H1 (cell line): ENCODE results near the gene SLC7A8. TPM values are rescaled to one million over a fixed set of nuclear protein-coding genes. Genes with fewer than 3 reads are reported as not detected.

Experiments used
- CTCF ChIA-PET: fragments of 300-600 bp; sonication (Branson Sonifier 250); formaldehyde crosslinking; loops from one replicate; lab custom pipeline; 2021; ENCODE audit not compliant: partially characterized antibody; lab: Charles Lee
- POLR2A ChIA-PET: fragments of 300-600 bp; sonication (Branson Sonifier 250); formaldehyde crosslinking; loops from one replicate; lab custom pipeline; 2021; ENCODE audit warnings: inconsistent platforms; ENCODE audit not compliant: partially characterized antibody; lab: Charles Lee
- DNase-seq, 2 experiments: peaks; one replicate each; pipeline versions ENCODE4 v3.0.0 to v3.0.0-alpha.2; 2010 to 2022; ENCODE audit warnings: low spot score in 2 of 2, low read depth in 1 of 2, mixed read lengths in 1 of 2
- FAIRE-seq: peaks from 2 replicates; lab custom pipeline; 2011; peaks lifted over from hg19 to GRCh38; lab: Jason Lieb, UNC
- H2AFZ ChIP-seq: 2 replicates; pipeline ENCODE4 v1.8.1; 2012; ENCODE audit warnings: low read length, inconsistent platforms
- H2AK5ac ChIP-seq: 2 replicates; pipeline ENCODE4 v1.6.1; 2013; ENCODE audit warnings: low read depth, low read length
- H2BK120ac ChIP-seq: replicated peaks from 2 replicates; pipeline ENCODE3; 2013; ENCODE audit warnings: low read depth, low read length, inconsistent platforms
- H2BK12ac ChIP-seq: 2 replicates; pipeline ENCODE4 v1.6.1; 2013; ENCODE audit warnings: low read depth, low read length
- H2BK15ac ChIP-seq: 2 replicates; pipeline ENCODE4 v1.6.1; 2013; ENCODE audit warnings: low read length
- H2BK20ac ChIP-seq: 2 replicates; pipeline ENCODE4 v1.6.1; 2013; ENCODE audit warnings: low read length
- H2BK5ac ChIP-seq: 2 replicates; pipeline ENCODE4 v1.6.1; 2013; ENCODE audit warnings: low read depth, low read length
- H3K14ac ChIP-seq: 2 replicates; pipeline ENCODE4 v1.6.1; 2013; ENCODE audit warnings: inconsistent platforms; ENCODE audit not compliant: insufficient read length
- H3K18ac ChIP-seq: 2 replicates; pipeline ENCODE4 v1.6.1; 2013; ENCODE audit warnings: low read length; ENCODE audit errors: extremely low read depth
- H3K23ac ChIP-seq: 2 replicates; pipeline ENCODE4 v1.6.1; 2013; ENCODE audit warnings: inconsistent platforms; ENCODE audit not compliant: insufficient read length
- H3K23me2 ChIP-seq: 2 replicates; pipeline ENCODE4 v1.6.1; 2013; ENCODE audit warnings: low read depth, low read length
- H3K27ac ChIP-seq: 2 replicates; pipeline ENCODE4 v1.6.1; 2011; ENCODE audit warnings: low read depth, low read length, inconsistent platforms
- H3K27me3 ChIP-seq, 4 experiments: replicated peaks in 1 of 4; 1 replicate in 1 of 4; 2 replicates in 3 of 4; pipeline versions ENCODE4 v1.6.1 to v1.8.1; 2011 to 2013; ENCODE audit warnings: low read length in 3 of 4, mild to moderate bottlenecking in 3 of 4, inconsistent platforms in 2 of 4, mixed read lengths in 2 of 4, moderate library complexity in 1 of 4; ENCODE audit not compliant: control insufficient read depth in 3 of 4, insufficient read depth in 3 of 4; ENCODE audit errors: extremely low read depth in 1 of 4
- H3K36me3 ChIP-seq, 4 experiments: 2 replicates each; pipeline versions ENCODE4 v1.6.1 to v1.8.1; 2011 to 2013; ENCODE audit warnings: mild to moderate bottlenecking in 4 of 4, low read length in 3 of 4, moderate library complexity in 2 of 4, control low read depth in 1 of 4, inconsistent platforms in 1 of 4; ENCODE audit not compliant: insufficient read depth in 4 of 4, control insufficient read depth in 2 of 4
- H3K4ac ChIP-seq: replicated peaks from 2 replicates; pipeline ENCODE3; 2013; ENCODE audit warnings: low read length, low read depth, mixed read lengths, inconsistent platforms; ENCODE audit not compliant: insufficient read length
- H3K4me1 ChIP-seq, 4 experiments: replicated peaks in 1 of 4; 1 replicate in 1 of 4; 2 replicates in 3 of 4; pipeline versions ENCODE4 v1.6.1 to v1.8.1; 2011 to 2013; ENCODE audit warnings: low read length in 3 of 4, inconsistent platforms in 2 of 4, mixed read lengths in 1 of 4; ENCODE audit not compliant: insufficient read depth in 4 of 4, control insufficient read depth in 3 of 4
- H3K4me2 ChIP-seq, 2 experiments: 2 replicates each; pipeline versions ENCODE4 v1.6.1 to v1.8.1; 2011 to 2013; ENCODE audit warnings: low read depth in 2 of 2, low read length in 2 of 2, control low read depth in 1 of 2, inconsistent platforms in 1 of 2, mild to moderate bottlenecking in 1 of 2; ENCODE audit not compliant: insufficient read depth in 1 of 2
- H3K4me3 ChIP-seq, 4 experiments: fragments of 200-600, 300-600 bp in 1 of 4; sonication (generic), shearing (Covaris generic), sonication (Bioruptor Twin) in 1 of 4; 2 replicates each; pipeline versions ENCODE4 v1.5.1 to v1.8.1; 2011 to 2016; ENCODE audit warnings: low read length in 4 of 4, low read depth in 3 of 4, control low read depth in 2 of 4, inconsistent platforms in 2 of 4, mild to moderate bottlenecking in 2 of 4, mixed read lengths in 1 of 4, moderate library complexity in 1 of 4; ENCODE audit not compliant: insufficient read depth in 2 of 4; ENCODE audit errors: extremely low read depth in 1 of 4
- H3K56ac ChIP-seq: replicated peaks from 2 replicates; pipeline ENCODE3; 2013; ENCODE audit warnings: low read depth, mild to moderate bottlenecking, mixed read lengths, low read length, inconsistent platforms; ENCODE audit not compliant: insufficient read length
- H3K79me1 ChIP-seq: 2 replicates; pipeline ENCODE4 v1.6.1; 2013; ENCODE audit warnings: low read depth, low read length, control low read depth
- H3K79me2 ChIP-seq, 2 experiments: 2 replicates each; pipeline versions ENCODE4 v1.6.1 to v1.8.1; 2012 to 2013; ENCODE audit warnings: low read length in 2 of 2, mild to moderate bottlenecking in 2 of 2, inconsistent platforms in 1 of 2; ENCODE audit not compliant: insufficient read depth in 2 of 2, control insufficient read depth in 1 of 2
- H3K9ac ChIP-seq, 4 experiments: replicated peaks in 1 of 4; 1 replicate in 1 of 4; 2 replicates in 3 of 4; pipeline versions ENCODE4 v1.6.1 to v1.8.1; 2011 to 2013; ENCODE audit warnings: low read depth in 3 of 4, low read length in 3 of 4, control low read depth in 2 of 4, mild to moderate bottlenecking in 2 of 4, moderate library complexity in 2 of 4, inconsistent platforms in 1 of 4; ENCODE audit errors: extremely low read depth in 1 of 4
- H3K9me3 ChIP-seq, 2 experiments: 2 replicates each; pipeline versions ENCODE4 v1.6.1 to v1.8.1; 2012 to 2013; ENCODE audit warnings: mild to moderate bottlenecking in 2 of 2, moderate library complexity in 2 of 2, control low read depth in 1 of 2, inconsistent platforms in 1 of 2, low read depth in 1 of 2, low read length in 1 of 2, mixed read lengths in 1 of 2; ENCODE audit not compliant: insufficient read depth in 2 of 2
- H4K20me1 ChIP-seq, 2 experiments: replicated peaks in 1 of 2; 2 replicates each; pipeline versions ENCODE3 to v1.8.1; 2011 to 2013; ENCODE audit warnings: inconsistent platforms in 2 of 2, low read length in 2 of 2, mild to moderate bottlenecking in 1 of 2; ENCODE audit not compliant: insufficient read depth in 2 of 2, control insufficient read depth in 1 of 2
- H4K5ac ChIP-seq: 2 replicates; pipeline ENCODE4 v1.6.1; 2013; ENCODE audit warnings: low read length, low read depth, mixed read lengths, inconsistent platforms; ENCODE audit not compliant: insufficient read length
- H4K8ac ChIP-seq: 2 replicates; pipeline ENCODE4 v1.8.0; 2013; ENCODE audit warnings: mild to moderate bottlenecking, moderate library complexity, low read length, inconsistent platforms; ENCODE audit not compliant: insufficient read depth; ENCODE audit errors: extremely low read depth
- H4K91ac ChIP-seq: replicated peaks from 2 replicates; pipeline ENCODE3; 2013; ENCODE audit warnings: low read length, mixed read lengths, inconsistent platforms; ENCODE audit not compliant: insufficient read length
- CTCF ChIP-seq, 3 experiments: IDR thresholded peaks; 1 replicate in 2 of 3; 2 replicates in 1 of 3; pipeline versions ENCODE4 v1.5.1 to v1.6.1; 2011; ENCODE audit warnings: low read length in 3 of 3, mild to moderate bottlenecking in 3 of 3, inconsistent platforms in 2 of 3, low read depth in 1 of 3, moderate library complexity in 1 of 3; ENCODE audit not compliant: insufficient read depth in 1 of 3; ENCODE audit errors: control extremely low read depth in 1 of 3
- YY1 ChIP-seq: IDR thresholded peaks from 2 replicates; pipeline ENCODE4 v1.6.1; 2011; ENCODE audit warnings: low read depth, mild to moderate bottlenecking, low read length
- WGBS, 2 experiments: shearing (Covaris generic) in 1 of 2; methylation state at CpG; one replicate each; pipeline versions ENCODE4 v1.1.6 to v1.1.7; 2013 to 2015; ENCODE audit warnings: low lambda C conversion rate in 2 of 2, mixed read lengths in 2 of 2, inconsistent platforms in 1 of 2, low coverage in 1 of 2, missing lambda C conversion rate in 1 of 2; ENCODE audit not compliant: insufficient replicate concordance in 2 of 2, insufficient coverage in 1 of 2, insufficient read length in 1 of 2; ENCODE audit errors: extremely low coverage in 1 of 2, missing lambda C conversion rate in 1 of 2; 5-methylcytosine and 5-hydroxymethylcytosine counted together
- polyA plus RNA-seq, 7 experiments: library from polyadenylated mRNA; depleted of rRNA in 3 of 7; stranded (reverse) in 5 of 7; unstranded in 2 of 7; fragments of >200 nt in 5 of 7; fragments of 200-250 nt in 2 of 7; gene quantifications; 1 replicate in 5 of 7; 2 replicates in 1 of 7; 4 replicates in 1 of 7; pipeline versions ENCODE4 v1.2.1 to v1.2.3, GENCODE V29; 2011 to 2013; ENCODE audit warnings: missing spikeins in 2 of 7, mixed read lengths in 2 of 7
- total RNA-seq: library from RNA; stranded (reverse); fragmentation: NEBNext Ultra II Directional; extraction: Animal tissue kit (Norgen Biotek cat#: 25700); gene quantifications from 2 replicates; pipeline ENCODE4 v1.2.1, GENCODE V29; 2021

SLC7A8 gene
- total and polyA plus RNA-seq, 2 of the 8 experiments (the other 6 are each of a cell fraction or from before 2014, with no cell fraction given) = 182 to 204 TPM

DNA sequence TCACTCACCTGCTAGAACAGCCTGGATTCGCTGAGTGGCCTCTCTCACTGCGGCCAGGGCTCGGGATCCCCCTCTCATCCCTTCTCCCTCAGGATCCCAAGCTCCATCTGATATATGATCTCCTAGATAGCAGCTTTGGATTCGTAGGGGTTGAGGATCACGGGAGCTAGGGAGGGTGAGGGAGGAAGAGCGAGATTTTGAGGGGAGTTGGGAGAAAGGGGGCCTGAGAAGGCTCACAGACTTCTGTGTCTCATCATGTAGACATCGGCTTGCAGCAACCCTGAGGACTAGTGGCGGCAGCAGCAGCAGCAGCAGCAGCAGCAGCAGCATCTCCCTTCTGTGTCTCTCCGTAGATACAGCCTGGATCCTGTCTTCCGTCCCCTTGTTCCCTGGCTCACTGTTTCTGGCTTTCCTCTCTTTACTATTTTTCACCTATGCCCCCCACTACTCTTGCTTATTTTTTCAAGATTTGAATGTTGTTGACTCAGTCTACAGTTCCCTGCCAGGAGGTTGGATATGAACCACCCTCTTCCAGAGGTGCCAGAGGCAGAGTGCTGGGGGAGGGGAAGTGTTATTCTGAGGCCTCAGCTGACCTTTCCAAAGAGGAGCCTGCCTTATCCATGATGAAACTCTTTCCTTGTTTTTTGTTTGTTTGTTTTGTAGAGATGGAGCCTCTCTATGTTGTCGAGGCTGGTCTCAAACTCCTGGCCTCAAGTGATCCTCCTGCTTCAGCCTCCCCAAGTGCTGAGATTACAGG, 78.7 kb downstream of the SLC7A8 start, which contains the start of gene CIROP:
CIROP (minus strand) TSS at position 399 of the 757 bp plus-strand sequence; CDS start at position 330, 69 bp downstream.
- 57 to 100% methylated on average over 1 to 11 of the region's 11 CpGs for whole genome bisulfite sequencing, 2 experiments
- POLR2A ChIA-PET = interaction anchor here (0.6 to 3.0 kb wide), 4 partner anchors 10 to 154 kb away, joined by 3 to 14 read pairs (median 9); partner anchors contain the start of genes ACIN1 and C14orf119

More for the DNA sequence above, 78.7 kb downstream of the SLC7A8 start, which contains the start of gene CIROP:
- H2AK5ac ChIP-seq = 0 out of 2 replicates have a peak within 1 kb of the TSS, but pooled peaks have one; percentile 17
- H4K8ac ChIP-seq = no peak within 1 kb of the TSS
- H2BK15ac ChIP-seq = peak within 1 kb of the TSS; percentile 12; the same call in 1 of the 2 replicates
- no peaks in the 10 kb centered on the region for H3K23me2 ChIP-seq
- CTCF ChIA-PET = interaction anchor here (1.4 kb wide), 2 partner anchors 9 to 34 kb away, joined by 4 to 7 read pairs; no protein-coding TSS in a partner anchor
- H3K9me3 ChIP-seq = peaks cover 3 to 4% of the 10 kb centered on the region in 2 experiments; a peak in 2 of 4 replicates
- peak within 1 kb of the TSS; percentile 75; the same call in 1 of the 2 replicates for H2BK12ac ChIP-seq
- H3K4me3 ChIP-seq = no peak within 1 kb of the TSS; a peak in 1 of 8 replicates
- H3K18ac ChIP-seq = peak within 1 kb of the TSS; percentile 75; the same call in 1 of the 2 replicates
- no peaks in the 10 kb centered on the region; a peak in 2 of 7 replicates for H3K27me3 ChIP-seq
- no peaks in the 10 kb centered on the region for H3K79me1 ChIP-seq
- H3K4me1 ChIP-seq = peaks cover 6 to 15% (median 9%) of the 10 kb centered on the region in 4 experiments; a peak in 4 of 7 replicates
- H3K14ac ChIP-seq = no peak within 1 kb of the TSS
- no peak within 1 kb of the TSS for H4K91ac ChIP-seq
- DNase-seq (peak in 1 of 2 experiments; percentile 45), FAIRE-seq (no peak)
- no peak within 1 kb of the TSS; a peak in 1 of 7 replicates for H3K9ac ChIP-seq
- no peaks in the 10 kb centered on the region for H3K79me2 ChIP-seq
- H4K20me1 ChIP-seq = no peaks in the 10 kb centered on the region
- H2BK5ac ChIP-seq = no peak within 1 kb of the TSS; the same call in 1 of the 2 replicates
- H3K4ac ChIP-seq = no peak within 1 kb of the TSS
- no peak within 1 kb of the TSS for H3K56ac ChIP-seq
- H2BK20ac ChIP-seq = no peak within 1 kb of the TSS
- no peak within 1 kb of the TSS for H4K5ac ChIP-seq
- TF ChIP-seq CTCF (IDR thresholded peaks at IDR 0.05; ENCODE audit: control extremely low read depth in 1 of 3, insufficient read depth in 1 of 3, low read depth in 1 of 3, low read length in 3 of 3) (peak in 1 of 3 experiments; percentile 2; a peak in 1 of 4 replicates), YY1 (no peak)
- no peaks in the 10 kb centered on the region for H3K36me3 ChIP-seq
- no peak within 1 kb of the TSS for H3K23ac ChIP-seq
- no peak within 1 kb of the TSS for H3K27ac ChIP-seq
- peak within 1 kb of the TSS in 1 of 2 experiments; percentile 17; a peak in 1 of 4 replicates for H3K4me2 ChIP-seq
- no peak within 1 kb of the TSS; the same call in 1 of the 2 replicates for H2AFZ ChIP-seq
- H2BK120ac ChIP-seq = no peak within 1 kb of the TSS
